Activated CD8-positive, alpha-beta T cell treated with anti-CD3 and anti-CD28 coated beads for 36 hours (primary cell): ENCODE data around the gene DISP2. TPM values are rescaled to one million over a fixed set of nuclear protein-coding genes. Genes with fewer than 3 reads are reported as not detected.

Experiments used
- ATAC-seq: fragments of 200-7000 bp; cut with Tn5 transposase; one replicate; pipeline ENCODE4 v1.10.0; 2021; ENCODE audit warnings: mild to moderate bottlenecking, moderate library complexity
- CTCF ChIA-PET: fragments of 350-600 bp; sonication (Branson Sonifier 250); formaldehyde crosslinking; loops from one replicate; lab custom pipeline; 2021; ENCODE audit warnings: antibody characterized with exemption; lab: Charles Lee
- POLR2A ChIA-PET: fragments of 350-600 bp; sonication (Branson Sonifier 250); formaldehyde crosslinking; loops from one replicate; lab custom pipeline; 2021; ENCODE audit warnings: antibody characterized with exemption; lab: Charles Lee
- DNase-seq: peaks from one replicate; pipeline ENCODE4 v3.0.0-alpha.2; 2020
- H3K27ac Mint-ChIP-seq: one replicate; pipeline ENCODE4 v1.8.0; 2021; ENCODE audit warnings: mild to moderate bottlenecking, mixed read lengths
- H3K27me3 Mint-ChIP-seq: one replicate; pipeline ENCODE4 v1.8.0; 2021; ENCODE audit warnings: mixed read lengths
- H3K36me3 Mint-ChIP-seq: one replicate; pipeline ENCODE4 v1.8.0; 2021; ENCODE audit warnings: low read depth, mixed read lengths
- H3K4me1 Mint-ChIP-seq: one replicate; pipeline ENCODE4 v1.8.0; 2021; ENCODE audit warnings: low read depth, mixed read lengths
- H3K4me3 Mint-ChIP-seq: one replicate; pipeline ENCODE4 v1.8.0; 2021; ENCODE audit warnings: mild to moderate bottlenecking, moderate library complexity, mixed read lengths
- H3K9me3 Mint-ChIP-seq: one replicate; pipeline ENCODE4 v1.8.0; 2021; ENCODE audit warnings: mixed read lengths
- intact Hi-C: fragments of 100-400 bp; cut with micrococcal nuclease; formaldehyde crosslinking; loops from one replicate; pipeline ENCODE4 v1.10.0; 2022
- total RNA-seq, 2 experiments: library from RNA; stranded (reverse); gene quantifications; one replicate each; pipeline ENCODE4 v1.2.3, GENCODE V29; 2021
- TF ChIP-seq, protein P1 (sequence below): fragments of 200-600 bp; IDR thresholded peaks from one replicate; pipeline ENCODE4 v1.8.0; 2022; ENCODE audit warnings: antibody characterized with exemption, mild to moderate bottlenecking

DISP2 gene
- total RNA-seq, 2 experiments from 2014 or later: 0.09 to 0.20 TPM

DNA sequence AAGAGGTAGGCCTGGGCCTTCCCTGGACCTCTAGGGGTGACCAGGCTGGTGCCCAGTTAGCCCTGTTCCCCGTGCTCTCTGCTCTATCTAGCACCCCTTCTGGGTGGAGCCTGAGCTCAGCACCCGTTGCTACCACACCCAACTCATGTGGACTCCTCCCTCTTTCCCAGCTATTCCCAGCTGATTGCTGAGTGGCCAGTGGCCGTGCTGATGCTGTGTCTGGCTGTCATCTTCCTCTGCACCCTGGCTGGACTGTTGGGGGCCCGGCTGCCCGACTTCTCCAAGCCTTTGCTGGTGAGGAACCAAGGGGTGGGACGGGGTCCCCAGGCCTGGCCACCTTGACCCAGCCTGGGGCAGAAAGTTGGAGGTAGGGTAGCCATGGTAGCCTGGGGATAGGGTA, 6.2 kb downstream of the DISP2 start:
- TF ChIP-seq, protein P1, sequence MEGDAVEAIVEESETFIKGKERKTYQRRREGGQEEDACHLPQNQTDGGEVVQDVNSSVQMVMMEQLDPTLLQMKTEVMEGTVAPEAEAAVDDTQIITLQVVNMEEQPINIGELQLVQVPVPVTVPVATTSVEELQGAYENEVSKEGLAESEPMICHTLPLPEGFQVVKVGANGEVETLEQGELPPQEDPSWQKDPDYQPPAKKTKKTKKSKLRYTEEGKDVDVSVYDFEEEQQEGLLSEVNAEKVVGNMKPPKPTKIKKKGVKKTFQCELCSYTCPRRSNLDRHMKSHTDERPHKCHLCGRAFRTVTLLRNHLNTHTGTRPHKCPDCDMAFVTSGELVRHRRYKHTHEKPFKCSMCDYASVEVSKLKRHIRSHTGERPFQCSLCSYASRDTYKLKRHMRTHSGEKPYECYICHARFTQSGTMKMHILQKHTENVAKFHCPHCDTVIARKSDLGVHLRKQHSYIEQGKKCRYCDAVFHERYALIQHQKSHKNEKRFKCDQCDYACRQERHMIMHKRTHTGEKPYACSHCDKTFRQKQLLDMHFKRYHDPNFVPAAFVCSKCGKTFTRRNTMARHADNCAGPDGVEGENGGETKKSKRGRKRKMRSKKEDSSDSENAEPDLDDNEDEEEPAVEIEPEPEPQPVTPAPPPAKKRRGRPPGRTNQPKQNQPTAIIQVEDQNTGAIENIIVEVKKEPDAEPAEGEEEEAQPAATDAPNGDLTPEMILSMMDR: no peak

GRCh38 chr15:40365016-40365415, 7.0 kb downstream of the DISP2 start:
- Mint-ChIP-seq H3K4me3 (no peak overlapping the region), H3K27me3 (no peaks in the 10 kb centered on the region), H3K36me3 (no peaks in the 10 kb centered on the region), H3K27ac (no peak overlapping the region), H3K4me1 (peaks cover 20% of the 10 kb centered on the region), H3K9me3 (no peaks in the 10 kb centered on the region)
- intact Hi-C loops: no loop called here
- ATAC-seq: no peak
- ChIA-PET CTCF (interaction anchor here (0.6 to 4.9 kb wide), 4 partner anchors 24 to 90 kb away, joined by 3 to 83 read pairs (median 18); partner anchors contain the start of genes CCDC9B and IVD), POLR2A (interaction anchor here (0.7 to 1.9 kb wide), 4 partner anchors 21 to 360 kb away, joined by 3 to 7 read pairs (median 4); partner anchors contain the start of gene IVD)
- no peak for DNase-seq
- TF ChIP-seq, protein P1: no peak

More for the DNA sequence above, 6.2 kb downstream of the DISP2 start:
- CTCF ChIA-PET: interaction anchor here (4.9 kb wide), 1 partner anchor 23 kb away, joined by 83 read pairs; the partner anchor contains the start of gene CCDC9B
- intact Hi-C loops: no loop called here
- POLR2A ChIA-PET: interaction anchor here (1.3 kb wide), 1 partner anchor 41 kb away, joined by 3 read pairs; the partner anchor contains the start of gene IVD
- no peaks in the 10 kb centered on the region for H3K9me3 Mint-ChIP-seq
- H3K36me3 Mint-ChIP-seq: no peaks in the 10 kb centered on the region
- no peaks in the 10 kb centered on the region for H3K27me3 Mint-ChIP-seq
- no peak overlapping the region for H3K4me3 Mint-ChIP-seq
- ATAC-seq: no peak
- no peak for DNase-seq
- peaks cover 20% of the 10 kb centered on the region for H3K4me1 Mint-ChIP-seq
- no peak overlapping the region for H3K27ac Mint-ChIP-seq

DNA sequence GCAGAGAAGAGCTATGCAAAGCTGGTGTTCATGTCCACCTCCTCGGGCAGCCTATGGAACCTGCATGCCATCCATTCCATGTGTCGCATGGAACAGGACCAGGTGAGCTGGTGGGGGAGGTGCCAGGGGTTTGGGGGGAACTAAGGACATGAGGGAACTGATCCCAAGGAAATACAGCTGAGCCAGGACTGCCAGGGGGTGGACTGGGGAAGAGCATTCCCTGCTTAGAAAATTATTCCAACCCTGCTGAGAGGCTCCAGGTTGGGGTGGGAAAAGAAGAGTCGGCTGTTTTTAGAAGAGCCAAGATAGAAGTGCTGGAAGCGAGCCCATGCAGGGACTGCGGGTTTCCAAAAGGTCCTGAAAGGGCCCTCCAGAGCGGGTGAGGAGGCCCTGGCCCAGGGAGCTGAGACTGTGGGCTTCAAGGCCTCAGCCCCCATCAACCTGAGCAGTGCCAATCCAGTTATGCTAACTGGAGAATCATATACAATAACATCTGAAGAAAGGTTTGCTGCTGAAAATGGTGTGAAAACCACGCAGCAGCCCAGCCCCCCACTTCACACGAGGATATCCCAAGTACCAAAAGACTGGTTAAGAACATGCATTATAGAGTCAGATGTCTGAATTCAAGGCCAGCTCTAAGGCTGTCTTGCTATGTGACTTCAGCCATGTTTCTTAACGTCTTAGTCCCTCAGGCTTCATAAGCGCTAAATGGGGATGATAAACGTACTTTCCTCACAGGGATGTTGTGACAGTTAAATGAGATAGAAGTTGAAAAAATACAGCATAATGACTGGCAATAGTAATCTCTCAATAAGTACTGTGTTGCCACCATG, 7.8 kb downstream of the DISP2 start:
- DNase-seq: peak; percentile 21
- intact Hi-C loops: no loop called here
- no peaks in the 10 kb centered on the region for H3K36me3 Mint-ChIP-seq
- ChIA-PET POLR2A (interaction anchor here (0.7 to 1.9 kb wide), 7 partner anchors 8 to 359 kb away, joined by 3 to 7 read pairs (median 4); partner anchors contain the start of gene DISP2), CTCF (interaction anchor here (0.6 to 5.3 kb wide), 6 partner anchors 25 to 91 kb away, joined by 3 to 83 read pairs (median 18); partner anchors contain the start of genes CCDC9B and IVD)
- H3K27me3 Mint-ChIP-seq: no peaks in the 10 kb centered on the region
- H3K27ac Mint-ChIP-seq: no peak overlapping the region
- TF ChIP-seq, protein P1: no peak
- H3K4me1 Mint-ChIP-seq: peaks cover 20% of the 10 kb centered on the region
- ATAC-seq: no peak
- no peaks in the 10 kb centered on the region for H3K9me3 Mint-ChIP-seq
- H3K4me3 Mint-ChIP-seq: peak overlapping the region; percentile 9

DNA sequence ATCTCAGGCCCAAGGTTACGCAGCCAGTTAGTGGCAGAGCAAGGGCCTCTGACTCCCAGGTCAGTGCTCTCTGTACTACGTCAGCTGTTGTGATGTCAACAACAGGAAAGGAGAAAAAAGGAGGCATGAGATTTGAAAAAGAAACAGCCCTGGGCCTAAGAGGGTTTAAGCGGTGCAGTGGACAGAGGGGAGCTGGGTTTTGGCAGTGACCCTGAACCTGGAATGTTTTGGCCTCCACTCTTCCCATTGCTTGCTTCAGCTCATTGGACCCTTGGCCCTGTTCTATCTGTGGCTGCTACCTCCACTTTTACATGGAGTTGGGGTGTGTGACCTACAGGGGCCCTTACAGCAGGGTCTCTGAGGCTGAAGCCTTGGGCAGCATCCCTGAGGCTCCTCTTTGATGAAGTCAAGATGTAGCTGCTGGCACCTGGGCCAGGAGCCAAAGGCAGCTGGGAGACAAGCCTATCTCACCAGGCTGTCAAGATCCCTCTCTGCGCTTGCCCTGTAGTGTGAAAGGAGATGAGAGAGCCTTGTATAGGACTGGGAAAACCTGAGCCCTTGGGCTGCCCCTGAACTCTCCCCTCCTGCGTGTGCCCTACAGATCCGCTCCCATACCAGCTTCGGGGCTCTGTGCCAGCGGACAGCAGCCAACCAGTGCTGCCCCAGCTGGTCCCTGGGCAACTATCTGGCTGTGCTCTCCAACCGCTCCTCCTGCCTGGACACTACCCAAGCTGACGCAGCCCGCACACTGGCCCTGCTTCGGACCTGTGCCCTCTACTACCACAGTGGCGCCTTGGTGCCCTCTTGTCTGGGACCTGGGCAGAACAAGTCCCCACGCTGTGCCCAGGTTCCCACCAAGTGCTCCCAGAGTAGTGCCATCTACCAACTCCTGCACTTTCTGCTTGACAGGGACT, 8.7 kb downstream of the DISP2 start:
- no peak for DNase-seq
- Mint-ChIP-seq H3K36me3 (no peaks in the 10 kb centered on the region), H3K27ac (no peak overlapping the region), H3K9me3 (no peaks in the 10 kb centered on the region), H3K4me3 (peak overlapping the region; percentile 82), H3K4me1 (peaks cover 20% of the 10 kb centered on the region), H3K27me3 (no peaks in the 10 kb centered on the region)
- no peak for ATAC-seq
- intact Hi-C loops: no loop called here
- ChIA-PET CTCF (interaction anchor here (1.0 to 5.3 kb wide), 12 partner anchors 9 to 153 kb away, joined by 3 to 83 read pairs (median 8); partner anchors contain the start of genes BAHD1, CCDC9B, CHST14 and DISP2), POLR2A (interaction anchor here (0.6 to 1.9 kb wide), 12 partner anchors 9 to 280 kb away, joined by 3 to 7 read pairs (median 4); partner anchors contain the start of genes DISP2 and KNSTRN)
- TF ChIP-seq, protein P1: no peak
